GM20000 (cell line): ENCODE data around the gene TTC9.

ENCODE experiments used
- DNase-seq: peaks from one replicate; pipeline ENCODE4 v3.0.0; 2012; ENCODE audit warnings: low spot score
- CTCF ChIP-seq: IDR thresholded peaks from 2 replicates; pipeline ENCODE4 v1.5.1; 2012; ENCODE audit warnings: mild to moderate bottlenecking, control low read depth; ENCODE audit errors: extremely low read depth, missing control alignments

TTC9 gene

GRCh38 chr14:70645892-70646291 is 4.2 kb downstream of the TTC9 start:
- no peak for DNase-seq
- no peak for TF ChIP-seq CTCF

DNA sequence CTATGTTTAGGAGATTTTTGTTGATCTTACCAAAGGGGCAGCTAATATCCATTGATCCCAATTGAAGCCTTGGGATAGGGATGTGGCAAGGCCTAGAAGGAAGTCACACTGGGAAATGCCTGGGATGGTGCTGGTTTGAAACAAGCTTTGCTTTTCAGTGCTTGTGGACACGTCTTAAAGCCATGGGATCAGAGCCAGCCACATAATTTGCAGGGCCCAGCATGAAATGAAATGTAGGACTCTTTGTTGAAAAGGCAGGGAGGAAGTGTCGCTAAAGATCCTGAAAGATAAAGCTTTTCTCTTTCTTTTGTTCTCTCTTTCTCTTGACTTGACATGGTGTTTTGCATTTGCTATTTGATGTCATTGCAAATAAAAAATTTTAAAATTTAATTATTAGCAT is 5.0 kb downstream of the TTC9 start:
- TF ChIP-seq CTCF: no peak
- no peak for DNase-seq

DNA sequence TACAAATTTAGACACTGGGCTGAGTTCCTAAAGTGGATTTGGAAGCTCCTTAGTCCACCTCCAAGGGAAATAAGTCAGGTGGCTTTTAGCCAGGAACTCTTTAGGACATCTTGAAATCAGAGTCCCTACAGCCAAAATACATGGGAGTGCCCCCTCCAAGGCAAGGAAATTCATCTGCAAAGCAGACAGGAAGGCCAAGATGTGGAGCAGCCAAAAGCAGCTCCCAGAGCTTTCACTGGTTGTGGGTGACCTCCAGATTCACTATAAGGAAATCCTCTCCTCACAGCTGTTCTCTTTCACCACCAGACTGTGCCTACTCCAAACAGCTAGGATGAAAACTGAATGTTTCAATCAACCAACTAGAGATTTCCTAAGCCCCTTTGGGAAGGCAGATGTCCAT is 6.6 kb downstream of the TTC9 start:
- no peak for DNase-seq
- TF ChIP-seq CTCF: no peak

DNA sequence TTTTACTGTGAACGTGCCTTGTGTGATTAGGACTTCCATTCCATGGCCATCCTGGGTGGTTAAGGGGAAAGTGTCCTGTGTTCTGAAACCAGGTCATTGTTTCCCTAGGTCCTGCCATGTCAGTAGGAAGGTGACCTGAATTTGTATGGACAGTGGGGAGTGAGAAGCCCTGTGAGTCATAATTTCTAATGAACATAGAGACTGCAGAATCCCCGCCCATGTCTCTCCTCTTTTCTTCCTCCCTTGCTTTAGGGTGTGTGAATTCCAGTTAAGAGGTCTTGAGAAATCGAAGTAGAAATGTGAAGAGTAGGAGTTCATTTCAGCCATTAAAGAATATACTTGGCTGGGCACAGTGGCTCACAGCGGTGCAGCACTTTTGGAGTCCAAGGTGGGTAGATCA is 8.1 kb downstream of the TTC9 start:
- TF ChIP-seq CTCF: no peak
- no peak for DNase-seq

DNA sequence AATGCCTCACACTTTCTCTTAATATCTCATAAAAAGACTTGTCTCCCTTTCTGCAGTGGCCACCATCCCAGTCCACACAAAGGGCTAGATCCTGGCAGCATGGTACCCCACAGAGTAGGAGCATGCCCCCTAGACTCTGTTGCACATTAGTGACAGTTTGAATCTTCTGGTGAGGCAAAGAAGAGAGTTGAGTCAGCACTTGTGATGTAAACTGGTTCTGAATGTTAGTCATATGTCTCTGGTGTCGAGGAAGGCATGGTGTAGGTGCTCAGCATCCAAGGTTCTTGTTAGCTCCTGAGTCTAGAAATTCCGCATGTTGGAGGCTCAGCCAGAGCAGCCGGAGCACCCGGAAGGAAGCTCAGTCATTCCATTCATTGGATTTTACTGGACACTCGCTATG is 9.8 kb downstream of the TTC9 start:
- no peak for TF ChIP-seq CTCF
- DNase-seq: no peak

- TF ChIP-seq CTCF: no peak
- DNase-seq: no peak
Observed at GRCh38 chr14:70652871-70653270, 11.2 kb downstream of the TTC9 start.

DNA sequence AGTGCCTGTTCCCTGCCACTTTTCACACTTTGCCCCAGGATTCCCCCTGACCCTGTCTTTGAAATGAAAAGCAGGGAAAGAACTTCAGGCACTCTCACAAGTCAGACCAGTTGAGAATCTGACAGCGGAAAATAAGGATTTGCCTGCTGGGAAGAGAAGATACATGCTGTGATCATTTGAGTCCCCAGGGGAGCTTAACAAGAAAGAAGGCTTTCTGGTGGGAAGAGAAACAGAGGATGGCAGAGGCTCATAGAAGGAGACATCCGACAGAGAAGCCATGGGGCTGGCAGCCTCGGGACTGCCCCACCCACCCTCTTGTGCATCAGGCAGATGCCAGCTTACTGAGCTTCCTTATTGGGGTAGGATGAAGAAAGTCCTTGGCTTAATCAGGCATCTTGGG is 11.9 kb downstream of the TTC9 start:
- no peak for TF ChIP-seq CTCF
- no peak for DNase-seq
